GM18858 (cell line): ENCODE data around the gene DYNLT4.
"Not testable (repeated sequence)": the region's sequence is repeated elsewhere in the genome, so short reads cannot be mapped to it uniquely, and the experiment has no call there.

ENCODE experiments used
- ATAC-seq: cut with Tn5 transposase; IDR thresholded peaks from one replicate; pipeline ENCODE4 v1.9.1; 2021; ENCODE audit not compliant: unreplicated experiment

The DYNLT4 gene, protein sequence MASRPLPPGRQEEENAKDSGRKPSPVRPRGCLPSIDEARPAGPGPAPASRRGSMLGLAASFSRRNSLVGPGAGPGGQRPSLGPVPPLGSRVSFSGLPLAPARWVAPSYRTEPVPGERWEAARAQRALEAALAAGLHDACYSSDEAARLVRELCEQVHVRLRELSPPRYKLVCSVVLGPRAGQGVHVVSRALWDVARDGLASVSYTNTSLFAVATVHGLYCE

DNA sequence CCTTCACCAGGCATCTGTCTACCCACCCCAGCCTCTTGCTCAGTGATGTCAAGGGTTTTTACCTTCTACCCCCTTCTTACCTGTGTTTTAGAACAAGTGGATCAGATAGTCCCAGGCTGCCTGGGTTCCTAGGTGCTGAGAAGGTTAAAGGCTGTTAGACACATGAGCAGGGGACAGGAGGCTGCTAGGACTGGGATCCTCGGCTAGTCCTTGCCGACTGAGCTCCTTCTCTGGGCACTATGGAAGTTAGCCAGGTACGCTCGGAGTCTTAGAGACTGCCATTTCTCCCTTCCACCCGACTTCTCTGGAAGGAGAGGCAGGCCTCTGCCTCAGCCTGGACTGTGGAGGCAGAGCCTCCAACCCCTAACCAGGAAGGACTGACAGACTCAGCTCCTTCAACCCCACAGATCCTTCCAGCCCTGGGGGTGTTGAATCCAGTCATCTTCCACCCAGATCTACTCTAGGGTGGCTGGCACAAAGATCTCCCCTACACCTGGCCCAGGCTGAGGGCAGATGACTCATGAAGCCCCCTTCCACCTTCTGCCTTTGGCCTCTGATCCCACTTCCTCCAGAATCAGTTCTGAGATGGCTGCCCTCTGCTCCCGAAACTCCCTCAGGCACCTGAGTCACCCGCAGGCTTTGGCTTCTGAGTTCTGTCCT, at the start of gene DYNLT4:
DYNLT4 (minus strand) TSS at position 648 of the 660 bp plus-strand sequence. CDS start 683 bp downstream, outside the sequence.
- no peak for ATAC-seq

DNA sequence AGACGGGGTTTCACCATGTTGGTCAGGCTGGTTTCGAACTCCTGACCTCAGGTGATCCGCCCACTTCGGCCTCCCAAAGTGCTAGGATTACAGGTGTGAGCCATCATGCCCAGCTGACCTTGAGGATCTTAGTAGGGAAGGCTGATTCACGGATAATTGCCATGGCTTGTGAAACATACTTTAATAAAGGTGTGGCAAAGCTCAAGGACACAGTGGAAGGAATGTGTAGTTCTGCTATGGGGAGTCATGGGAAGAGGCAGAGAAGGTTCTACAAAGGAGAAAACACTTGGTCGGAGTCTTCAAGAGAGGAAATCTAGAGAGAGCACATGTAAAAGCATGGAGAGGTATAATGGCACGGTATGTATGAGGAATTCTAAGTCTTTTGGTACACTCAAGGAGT, 48.6 kb upstream of the DYNLT4 start:
- no peak for ATAC-seq

DNA sequence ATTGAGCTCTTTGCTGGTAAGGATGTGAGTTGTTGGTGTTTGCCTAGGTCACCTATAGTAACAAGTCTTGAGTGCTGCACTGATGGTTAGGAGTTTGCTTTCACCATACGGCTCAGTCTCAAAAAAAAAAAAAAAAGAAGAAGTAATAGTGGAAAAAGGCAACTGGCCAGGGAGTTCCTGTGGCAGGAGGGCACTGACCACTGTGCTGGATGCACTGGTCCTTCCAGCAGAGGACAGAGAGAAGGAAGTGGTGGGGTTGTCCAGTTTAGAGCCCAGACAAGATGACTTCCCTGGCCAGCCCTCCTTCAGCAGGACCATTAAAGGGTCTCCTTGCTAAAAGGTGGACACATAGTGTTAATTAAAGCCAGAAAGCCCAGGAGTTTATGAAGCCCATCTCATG, 47.8 kb upstream of the DYNLT4 start:
- ATAC-seq, result no peak

DNA sequence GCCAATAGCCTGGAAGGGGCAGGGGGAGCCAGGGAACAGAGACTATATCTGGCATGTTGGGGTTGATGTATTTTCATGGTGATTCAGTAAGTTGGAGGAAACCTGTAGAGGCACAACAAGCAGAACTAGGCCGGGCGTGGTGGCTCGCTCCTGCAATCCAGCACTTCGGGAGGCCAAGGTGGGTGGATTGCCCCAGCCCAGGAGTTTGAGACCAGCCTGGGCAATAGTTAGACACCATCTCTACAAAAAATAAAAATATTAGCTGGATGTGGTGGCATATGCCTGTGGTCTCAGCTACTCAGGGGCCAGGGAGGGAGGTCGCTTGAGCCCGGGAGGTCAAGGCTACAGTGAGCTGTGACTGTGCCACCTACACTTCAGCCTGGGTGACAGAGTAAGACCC, 46.0 kb upstream of the DYNLT4 start:
- no peak for ATAC-seq

DNA sequence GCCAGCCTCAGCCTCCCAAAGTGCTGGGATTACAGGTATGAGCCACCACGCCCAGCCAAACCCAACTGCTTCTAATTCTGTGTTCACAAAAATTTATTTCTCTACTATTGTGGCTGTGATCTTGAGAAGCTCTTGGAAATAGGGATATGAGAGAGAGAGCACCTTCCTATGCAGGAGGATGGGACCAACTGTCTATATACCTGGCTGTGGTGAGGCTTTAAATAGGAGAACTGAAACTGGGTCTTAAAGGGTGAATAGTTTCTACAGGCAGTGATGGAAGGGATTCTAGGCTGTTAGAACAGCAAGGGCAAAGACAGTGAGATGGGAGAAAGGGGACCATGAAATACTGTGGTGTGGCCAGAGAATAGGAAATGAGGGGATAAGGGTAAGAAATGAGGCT, 44.2 kb upstream of the DYNLT4 start:
- no peak for ATAC-seq

DNA sequence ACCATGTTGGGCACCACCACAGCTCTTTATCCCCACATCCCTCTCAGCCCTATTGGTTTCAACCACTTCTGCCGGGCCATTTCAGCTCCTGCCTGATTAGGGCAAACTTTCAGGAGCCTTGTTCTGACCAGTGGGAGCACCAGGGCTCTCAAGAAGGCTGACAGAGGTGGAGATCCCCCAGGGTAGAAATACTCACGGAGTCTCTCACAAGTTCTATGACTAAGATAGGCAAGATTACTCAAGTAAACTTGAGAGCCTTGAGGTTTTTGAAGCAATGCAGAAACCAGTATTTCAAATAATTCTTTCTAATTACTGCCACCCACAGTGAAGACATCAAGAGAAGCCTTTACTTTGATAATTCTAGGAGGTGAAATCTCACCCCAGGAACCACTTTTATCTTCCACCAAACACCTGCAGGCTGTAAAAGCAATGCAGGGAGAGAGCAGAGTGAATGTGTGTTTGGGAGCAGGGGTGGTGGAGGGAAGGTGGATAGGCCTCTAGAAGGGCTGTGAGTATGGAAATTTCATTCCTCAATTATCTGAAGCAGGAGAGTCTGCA, 42.5 kb upstream of the DYNLT4 start:
- ATAC-seq, result no peak

DNA sequence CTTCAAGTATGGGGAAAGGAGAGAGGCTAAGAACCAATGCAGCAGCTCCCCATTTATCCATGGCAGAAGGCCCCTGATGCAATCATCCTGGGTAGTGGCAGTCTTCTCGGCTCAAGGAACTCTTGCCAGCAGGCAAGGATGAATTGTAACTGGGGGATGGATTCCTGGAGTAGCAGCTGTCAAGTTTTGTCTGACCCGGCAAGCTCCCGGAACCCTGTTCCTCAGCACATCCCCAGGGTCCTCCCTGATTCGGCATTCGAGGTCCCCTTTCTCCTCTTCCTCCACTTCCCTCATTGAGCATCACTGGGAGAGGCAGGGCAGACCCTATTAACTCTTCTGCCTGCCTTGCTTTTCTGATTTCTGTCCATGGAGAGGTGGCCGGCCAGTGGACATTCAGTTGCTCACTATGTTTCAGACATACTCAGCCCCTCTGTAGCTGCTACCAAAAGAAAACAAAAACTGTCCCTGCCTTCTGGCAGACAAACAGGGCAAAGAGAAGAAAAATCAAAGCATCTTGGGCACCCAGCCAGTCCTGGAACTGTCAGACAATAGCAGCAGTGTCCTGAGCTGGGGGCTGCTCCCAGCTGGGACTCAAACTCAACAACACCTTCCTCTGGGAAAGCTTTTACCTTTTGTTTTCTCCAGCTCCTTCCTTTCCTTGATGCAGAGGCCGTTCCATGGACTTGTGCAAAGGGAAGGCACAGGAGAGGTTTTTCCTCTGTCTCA, 41.5 kb upstream of the DYNLT4 start:
- no peak for ATAC-seq

DNA sequence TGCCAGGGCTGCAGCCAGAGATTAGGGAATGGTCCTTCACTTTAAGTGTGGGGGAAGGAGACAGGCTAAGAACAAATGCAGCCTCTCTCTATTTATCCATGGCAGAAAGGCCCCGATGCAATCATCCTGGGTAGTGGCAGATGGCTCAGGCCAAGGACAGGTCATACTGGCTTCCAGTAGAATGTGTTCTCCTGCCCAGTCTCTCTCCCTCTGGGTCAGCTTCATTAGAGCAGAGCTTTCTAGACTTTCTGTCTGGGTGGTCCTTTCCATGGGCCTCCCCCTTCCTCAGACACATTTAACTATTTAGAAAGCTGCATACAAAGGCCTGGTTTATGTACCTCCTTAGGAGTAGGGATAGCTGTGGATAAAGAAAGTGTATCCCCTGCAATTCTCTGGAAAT, 40.7 kb upstream of the DYNLT4 start:
- no peak for ATAC-seq

DNA sequence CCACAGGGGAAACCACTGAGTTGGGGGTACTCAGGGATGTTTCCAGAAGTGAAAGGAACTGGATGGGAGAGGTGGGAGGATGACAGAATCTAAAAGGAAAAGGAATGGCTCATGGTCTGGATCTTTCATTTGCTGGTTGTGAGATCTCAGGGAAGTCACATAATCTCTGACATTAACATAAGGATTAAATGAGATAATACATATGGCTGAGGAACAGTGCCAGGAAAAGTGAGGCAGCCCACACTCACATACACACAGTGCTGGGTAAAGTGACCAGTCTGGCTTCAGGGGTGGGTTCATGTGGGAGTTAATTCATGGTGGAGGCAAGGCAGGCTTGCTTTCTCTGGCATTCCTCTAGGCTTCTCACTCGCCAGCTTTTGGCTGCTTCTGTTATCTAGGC, 39.8 kb upstream of the DYNLT4 start:
- ATAC-seq, result no peak

DNA sequence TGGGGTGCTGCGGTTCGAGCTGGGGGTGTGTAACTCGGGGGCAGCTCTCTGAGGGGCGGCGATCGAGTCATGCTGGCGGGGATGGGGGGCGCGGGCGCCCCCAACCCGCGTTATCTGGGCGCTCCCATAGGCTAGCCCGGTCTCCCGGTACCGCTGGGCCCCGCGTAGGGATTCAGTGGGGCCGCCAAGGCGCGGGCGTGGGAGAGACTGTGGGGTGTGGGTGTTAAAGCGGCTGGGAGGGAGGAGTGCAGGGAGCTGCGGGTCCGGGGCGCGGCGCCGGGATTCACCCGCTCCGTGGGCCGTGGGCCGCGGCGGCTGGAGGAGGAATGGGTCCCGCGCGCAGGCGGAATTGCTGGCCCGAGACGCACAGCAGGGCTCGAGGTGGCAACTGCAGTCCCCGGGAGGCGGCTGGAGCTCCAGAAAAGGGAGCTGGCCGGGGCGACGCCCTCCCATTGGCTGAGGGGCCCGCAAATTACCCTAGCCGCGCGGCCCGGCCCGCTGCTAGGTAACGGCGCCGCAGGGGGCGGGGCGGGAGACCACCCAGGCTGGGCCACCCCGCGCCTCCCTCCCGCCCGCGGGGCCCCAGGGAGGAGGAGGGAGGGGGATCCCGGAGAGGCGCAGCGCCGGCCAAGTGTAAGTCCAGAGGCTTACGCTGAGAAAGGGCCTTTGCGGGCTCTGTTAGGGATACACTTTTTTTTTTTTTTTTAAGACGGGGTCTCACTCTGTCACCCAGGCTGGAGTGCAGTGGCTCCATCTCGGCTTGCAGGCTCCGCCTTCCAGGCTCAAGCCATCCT, 35.9 kb upstream of the DYNLT4 start, which contains the start of gene PTCH2:
PTCH2 (minus strand) TSS at position 392 of the 794 bp plus-strand sequence; CDS start at position 71, 321 bp downstream.
- no peak for ATAC-seq

DNA sequence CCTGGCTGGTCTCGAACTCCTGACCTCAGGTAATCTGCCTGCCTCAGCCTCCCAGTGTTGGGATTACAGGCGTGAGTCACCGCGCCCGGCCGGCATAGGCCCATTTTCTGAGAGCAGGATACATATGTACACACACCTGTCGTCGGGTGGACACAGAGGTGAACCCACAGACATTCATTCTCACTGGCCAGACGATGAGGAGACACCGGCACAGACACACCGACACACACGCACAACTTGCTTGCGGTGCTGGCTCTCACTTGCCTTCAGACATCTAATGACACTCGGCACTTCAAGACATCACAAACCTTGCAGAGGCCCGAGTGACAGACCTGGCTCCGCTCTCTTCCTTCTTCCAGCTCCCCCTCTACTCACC, 35.3 kb upstream of the DYNLT4 start:
- no peak for ATAC-seq

DNA sequence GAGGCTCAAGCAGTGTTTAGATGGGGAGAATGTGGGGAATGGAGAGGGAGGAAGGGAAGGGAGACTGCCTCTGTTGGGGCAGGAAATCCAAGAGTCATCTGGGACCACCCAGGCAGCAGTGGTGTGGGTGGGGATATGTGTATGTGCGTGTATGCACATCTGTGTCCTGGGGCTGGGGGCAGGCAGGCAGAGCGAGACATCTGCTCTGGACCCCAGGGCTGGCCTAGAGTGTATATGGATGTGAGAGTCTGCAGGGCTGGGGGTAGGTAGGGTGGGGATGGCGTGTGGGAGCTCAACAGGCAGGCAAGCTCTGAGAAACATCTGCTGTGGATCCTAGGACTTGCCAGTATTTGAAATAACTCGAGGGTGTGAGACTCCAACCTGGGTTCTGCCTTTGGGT, 32.4 kb upstream of the DYNLT4 start:
- no peak for ATAC-seq

DNA sequence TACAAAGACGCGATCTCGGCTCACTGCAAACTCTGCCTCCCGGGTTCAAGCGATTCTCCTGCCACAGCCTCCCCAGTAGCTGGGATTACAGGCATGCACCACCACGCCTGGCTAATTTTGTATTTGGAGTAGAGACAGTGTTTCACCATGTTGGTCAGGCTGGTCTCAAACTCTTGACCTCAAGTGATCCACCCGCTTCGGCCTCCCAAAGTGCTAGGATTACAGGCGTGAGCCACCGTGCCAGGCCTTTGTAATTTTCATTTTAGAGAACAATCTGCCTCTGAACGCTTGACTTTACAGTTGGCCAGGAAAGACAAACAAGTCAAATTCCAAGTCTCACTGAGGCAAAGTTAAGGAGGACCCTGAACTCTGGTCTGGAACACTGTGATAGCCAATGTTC, 31.1 kb upstream of the DYNLT4 start:
- not testable (repeated sequence) for ATAC-seq

DNA sequence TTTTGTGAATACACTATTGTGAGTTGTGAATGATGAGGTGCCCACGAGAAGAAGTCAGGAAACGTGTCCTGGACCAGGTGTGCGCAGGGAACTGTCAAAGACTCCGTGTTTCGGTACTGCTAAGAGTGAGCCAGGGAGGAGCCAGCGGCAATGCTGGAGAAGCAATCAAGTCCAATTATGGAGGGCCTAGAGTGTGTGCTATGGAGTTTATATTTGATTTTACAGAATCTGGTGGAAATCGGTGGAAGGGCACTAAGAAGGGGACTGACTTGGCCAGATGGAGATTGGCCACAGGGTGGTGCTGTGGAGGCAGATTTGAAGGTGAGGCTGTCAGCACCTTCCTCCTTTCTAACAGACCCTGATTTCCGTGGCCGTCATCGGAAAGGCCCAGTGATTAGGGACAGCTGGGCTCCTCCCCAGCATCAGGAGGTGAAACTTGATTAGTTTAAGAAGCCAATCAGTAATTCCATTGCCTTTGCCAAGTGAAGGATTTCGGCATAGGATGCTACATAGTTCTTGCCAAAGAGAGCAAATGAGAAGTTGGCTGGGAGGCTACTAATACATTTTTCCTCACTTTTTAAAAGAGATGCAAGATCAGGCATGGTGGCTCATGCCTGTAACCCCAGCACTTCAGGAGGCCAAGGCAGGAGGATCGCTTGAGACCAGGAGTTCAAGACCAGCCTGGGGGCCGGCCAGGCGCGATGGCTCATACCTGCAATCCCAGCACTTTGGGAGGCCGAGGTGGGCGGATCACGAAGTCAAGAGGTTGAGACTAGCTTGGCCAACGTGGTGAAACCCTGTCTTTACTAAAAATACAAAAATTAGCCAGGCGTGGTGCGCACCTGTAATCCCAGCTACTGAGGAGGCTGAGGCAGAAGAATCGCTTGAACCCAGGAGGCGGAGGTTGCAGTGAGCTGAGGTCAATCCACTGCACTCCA, 28.9 kb upstream of the DYNLT4 start:
- ATAC-seq, result no peak

DNA sequence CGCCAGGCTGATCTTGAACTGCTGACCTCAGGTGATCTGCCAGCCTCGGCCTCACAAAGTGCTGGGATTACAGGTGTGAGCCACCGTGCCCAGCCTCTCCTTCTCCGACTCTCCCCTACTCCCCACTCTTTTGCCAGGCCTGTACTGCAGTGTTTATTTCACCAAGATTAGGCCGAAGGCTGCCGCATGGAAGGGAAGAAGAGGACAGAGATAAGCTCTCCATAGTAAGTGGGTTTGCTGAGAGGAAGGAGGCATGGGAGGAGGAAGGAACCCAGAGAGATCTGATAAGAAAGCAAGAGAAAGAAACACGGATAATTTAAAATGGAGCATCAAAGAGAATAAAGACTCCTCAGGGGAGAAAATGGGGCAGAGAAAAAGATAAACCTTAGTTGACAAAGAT, 27.2 kb upstream of the DYNLT4 start:
- no peak for ATAC-seq

DNA sequence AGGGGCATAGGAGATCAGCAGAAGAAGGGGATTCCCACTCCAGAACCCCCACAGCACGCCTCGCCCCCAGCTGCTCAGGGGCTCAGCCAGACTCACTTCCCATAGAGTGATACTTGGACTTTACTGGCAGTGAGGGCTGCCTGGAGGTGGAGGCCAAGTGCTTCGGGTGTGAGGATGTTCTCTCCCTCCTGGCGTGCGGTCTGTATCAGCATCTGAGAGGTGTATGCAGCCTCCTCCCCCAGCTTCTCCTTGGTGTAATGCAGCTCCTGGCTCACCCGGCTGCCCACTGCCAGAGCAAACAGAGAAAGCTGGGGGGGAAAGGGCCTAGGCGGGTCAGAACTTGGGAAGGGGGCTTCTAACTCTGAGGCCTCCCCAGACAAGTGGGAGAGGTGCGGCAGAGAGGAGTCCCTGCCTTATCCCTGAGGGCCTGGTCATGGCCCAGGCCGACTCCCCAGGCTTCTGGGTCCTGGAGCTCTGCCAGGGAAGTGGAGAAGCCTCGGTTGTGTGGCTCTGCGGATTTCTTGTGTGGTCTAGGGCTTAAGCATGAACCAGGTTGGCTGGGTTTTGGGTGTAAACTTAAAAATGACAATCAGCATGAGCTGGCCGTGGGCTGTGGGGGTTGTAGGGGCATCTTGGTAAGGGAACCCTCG, 25.0 kb upstream of the DYNLT4 start:
- no peak for ATAC-seq

DNA sequence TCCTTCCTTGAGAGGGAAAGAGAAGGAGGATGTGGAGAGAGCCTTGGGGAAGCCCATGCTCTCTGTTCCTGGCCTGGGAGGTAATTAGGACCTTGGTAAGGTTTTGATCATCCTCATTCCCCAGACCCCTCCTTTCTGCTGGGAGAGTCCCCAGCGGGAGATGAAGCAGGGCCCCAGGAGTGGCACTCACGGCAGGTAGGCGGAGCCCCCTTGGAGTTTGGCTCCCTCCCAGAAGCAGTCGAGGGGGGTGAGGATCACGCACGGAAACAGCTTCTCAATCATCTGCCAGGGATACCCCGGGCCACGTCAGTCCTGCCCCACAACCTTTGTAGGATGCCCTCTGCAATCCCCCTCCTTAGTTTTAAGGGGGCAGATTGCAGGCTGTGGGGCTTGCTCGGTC, 24.4 kb upstream of the DYNLT4 start:
- no peak for ATAC-seq

DNA sequence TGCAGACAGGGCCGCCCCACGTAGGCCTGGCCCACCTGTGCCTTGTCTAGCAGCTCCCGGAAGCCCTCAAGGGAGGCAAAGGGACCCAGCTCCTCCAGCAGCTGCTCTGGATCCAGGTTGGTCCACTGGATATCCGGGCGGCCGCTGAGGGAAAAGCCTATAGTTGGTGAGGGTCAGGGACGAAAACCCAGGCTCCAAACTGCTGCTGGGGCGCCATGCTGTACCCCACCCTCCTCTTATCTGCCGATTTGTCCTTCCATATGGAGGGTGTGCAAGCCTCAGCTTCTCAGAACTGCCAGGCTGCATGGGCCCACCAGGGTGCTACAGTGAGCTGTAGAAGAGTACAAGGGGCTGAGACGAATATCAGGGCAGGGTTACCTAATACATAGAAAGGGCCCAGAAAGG, 23.8 kb upstream of the DYNLT4 start:
- no peak for ATAC-seq
